GM12873 (cell line): Measurements from ENCODE around the gene ARHGAP18.

Source experiments
- CTCF ChIP-seq: IDR thresholded peaks from 2 replicates; pipeline ENCODE4 v1.5.1; 2012; ENCODE audit warnings: low read depth, mild to moderate bottlenecking, moderate library complexity, low read length, control low read depth; ENCODE audit not compliant: insufficient read depth; ENCODE audit errors: missing control alignments

The ARHGAP18 gene

GRCh38 chr6:129624488-129624887 lies 85.5 kb downstream of the ARHGAP18 start:
- no peak for TF ChIP-seq CTCF

- TF ChIP-seq CTCF, result no peak
Measured at GRCh38 chr6:129623008-129623732, 86.8 kb downstream of the ARHGAP18 start.

- peak; percentile 58 for TF ChIP-seq CTCF
Measured at GRCh38 chr6:129621252-129621651, 88.7 kb downstream of the ARHGAP18 start.

GRCh38 chr6:129620234-129620610 lies 89.8 kb downstream of the ARHGAP18 start:
- TF ChIP-seq CTCF, result no peak

- TF ChIP-seq CTCF, result no peak
Measured at GRCh38 chr6:129619579-129620233, 90.3 kb downstream of the ARHGAP18 start.

GRCh38 chr6:129617986-129618385 lies 92.0 kb downstream of the ARHGAP18 start:
- no peak for TF ChIP-seq CTCF

GRCh38 chr6:129615496-129615895 lies 94.5 kb downstream of the ARHGAP18 start:
- no peak for TF ChIP-seq CTCF
